ENCODE measurements around the gene ADAMTS4.

ADAMTS4 gene

DNA sequence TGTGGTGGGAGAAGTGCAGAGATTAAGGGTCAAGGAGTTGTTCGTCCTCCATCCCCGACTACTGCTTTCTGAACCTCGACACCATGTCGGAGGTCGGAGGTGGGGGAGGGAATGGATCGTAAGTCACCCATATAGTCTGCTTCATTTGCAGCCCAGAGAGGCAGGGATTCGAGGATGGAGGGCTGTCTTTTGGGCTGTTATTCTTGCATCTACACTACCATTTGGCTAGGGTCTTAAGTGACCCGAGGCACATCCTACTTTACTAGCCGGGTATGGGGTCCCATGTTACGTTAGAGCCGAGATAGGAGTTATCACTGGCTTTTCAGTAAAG is 39.0 kb downstream of the ADAMTS4 start:
- no peaks in the 10 kb centered on the region for H3K9me3 Mint-ChIP-seq
- H3K27me3 Mint-ChIP-seq (ENCODE audit: low read depth): no peaks in the 10 kb centered on the region
- H3K4me3 Mint-ChIP-seq: peak overlapping the region; percentile 91 to 96 (median 92)
- H3K4me1 Mint-ChIP-seq: peaks cover 54% of the 10 kb centered on the region
- H3K36me3 Mint-ChIP-seq (ENCODE audit: low read depth): peaks cover 68% of the 10 kb centered on the region
- TF ChIP-seq, protein P1, sequence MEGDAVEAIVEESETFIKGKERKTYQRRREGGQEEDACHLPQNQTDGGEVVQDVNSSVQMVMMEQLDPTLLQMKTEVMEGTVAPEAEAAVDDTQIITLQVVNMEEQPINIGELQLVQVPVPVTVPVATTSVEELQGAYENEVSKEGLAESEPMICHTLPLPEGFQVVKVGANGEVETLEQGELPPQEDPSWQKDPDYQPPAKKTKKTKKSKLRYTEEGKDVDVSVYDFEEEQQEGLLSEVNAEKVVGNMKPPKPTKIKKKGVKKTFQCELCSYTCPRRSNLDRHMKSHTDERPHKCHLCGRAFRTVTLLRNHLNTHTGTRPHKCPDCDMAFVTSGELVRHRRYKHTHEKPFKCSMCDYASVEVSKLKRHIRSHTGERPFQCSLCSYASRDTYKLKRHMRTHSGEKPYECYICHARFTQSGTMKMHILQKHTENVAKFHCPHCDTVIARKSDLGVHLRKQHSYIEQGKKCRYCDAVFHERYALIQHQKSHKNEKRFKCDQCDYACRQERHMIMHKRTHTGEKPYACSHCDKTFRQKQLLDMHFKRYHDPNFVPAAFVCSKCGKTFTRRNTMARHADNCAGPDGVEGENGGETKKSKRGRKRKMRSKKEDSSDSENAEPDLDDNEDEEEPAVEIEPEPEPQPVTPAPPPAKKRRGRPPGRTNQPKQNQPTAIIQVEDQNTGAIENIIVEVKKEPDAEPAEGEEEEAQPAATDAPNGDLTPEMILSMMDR (IDR thresholded peaks at IDR 0.05; ENCODE audit: unreplicated experiment in 3 of 3): no peak
- peak overlapping the region; percentile 88 to 95 (median 91) for H3K27ac Mint-ChIP-seq

DNA sequence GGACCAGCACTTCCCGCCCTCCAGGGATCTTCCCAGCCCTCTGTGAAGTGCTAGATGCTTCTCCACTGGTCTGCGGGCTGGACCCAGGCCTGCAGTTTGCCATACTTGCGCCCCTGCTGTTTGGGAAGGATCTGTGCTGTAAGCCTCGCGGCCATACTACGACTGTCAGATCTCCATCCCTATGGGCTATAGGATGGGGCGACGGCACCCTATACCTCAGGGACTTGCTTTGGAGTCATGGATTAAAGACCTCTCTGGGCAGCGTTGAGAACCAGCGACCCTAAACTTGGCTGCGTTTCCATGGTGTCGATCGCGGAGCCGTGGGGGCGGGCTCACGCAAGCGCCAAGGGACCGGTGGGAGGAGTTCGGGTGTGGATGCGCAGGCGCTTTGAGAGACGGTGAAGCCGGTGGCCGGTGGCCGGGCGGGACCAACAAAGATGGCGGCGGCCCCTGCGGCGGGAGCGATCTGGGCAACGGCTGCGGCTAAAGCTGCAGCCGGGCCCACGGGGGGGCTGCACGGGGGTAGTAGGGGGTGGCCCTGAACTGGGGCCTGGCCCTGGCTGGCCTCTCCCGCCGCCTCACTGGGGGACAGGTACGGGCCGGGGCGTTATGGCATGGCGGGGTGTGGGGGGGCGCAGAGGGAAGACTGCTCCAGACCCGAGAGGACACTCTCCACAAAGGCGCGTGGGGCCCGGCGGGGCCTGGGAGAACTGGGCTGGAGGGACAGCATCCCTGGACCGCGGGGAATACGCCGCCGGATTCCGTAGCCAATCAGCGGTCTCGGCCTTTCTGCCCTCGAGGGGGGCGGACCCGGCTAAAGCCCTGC is 39.6 kb downstream of the ADAMTS4 start, which contains the start of gene USP21:
USP21 (plus strand) TSS at position 414 of the 826 bp plus-strand sequence. CDS start 1,141 bp downstream, outside the sequence.
- Mint-ChIP-seq H3K4me1 (peaks cover 55% of the 10 kb centered on the region), H3K27ac (peak within 1 kb of the TSS; percentile 88 to 95 (median 91)), H3K4me3 (peak within 1 kb of the TSS; percentile 91 to 96 (median 92)), H3K9me3 (no peaks in the 10 kb centered on the region), H3K36me3 (ENCODE audit: low read depth) (peaks cover 66% of the 10 kb centered on the region), H3K27me3 (ENCODE audit: low read depth) (no peaks in the 10 kb centered on the region)
- TF ChIP-seq, protein P1 (IDR thresholded peaks at IDR 0.05; ENCODE audit: unreplicated experiment in 3 of 3): peak; percentile 13 to 35 (median 25)

DNA sequence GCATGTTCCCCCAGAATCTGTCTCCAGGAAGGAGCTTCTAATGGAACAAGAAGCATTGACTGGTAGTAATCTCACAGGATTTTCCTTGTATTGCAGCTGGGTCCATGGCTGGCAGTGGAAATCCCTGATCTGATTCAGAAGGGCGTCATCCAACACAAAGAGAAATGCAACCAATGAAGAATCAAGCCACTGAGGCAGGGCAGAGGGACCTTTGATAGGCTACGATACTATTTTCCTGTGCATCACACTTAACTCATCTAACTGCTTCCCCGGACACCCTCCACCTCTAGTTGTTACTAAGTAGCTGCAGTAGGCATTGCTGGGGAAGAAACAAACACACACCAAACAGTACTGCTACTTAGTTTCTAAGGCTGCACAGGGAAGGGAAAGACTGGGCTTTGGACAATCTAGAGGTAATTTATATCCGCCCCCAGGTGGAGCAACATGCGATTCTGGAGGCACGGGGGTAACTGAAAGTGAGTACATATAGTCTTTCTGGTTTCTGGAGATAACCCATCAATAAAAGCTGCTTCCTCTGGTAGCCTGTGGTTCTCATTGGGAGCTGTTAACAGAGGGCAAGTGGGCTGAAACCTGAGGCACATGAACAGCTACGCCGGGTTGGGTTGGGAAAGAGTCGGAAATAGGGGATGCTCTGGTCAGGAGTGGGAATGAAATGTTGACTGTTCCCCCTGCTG is 40.4 kb downstream of the ADAMTS4 start:
- H3K4me3 Mint-ChIP-seq: peak overlapping the region; percentile 91 to 96 (median 92)
- peaks cover 59% of the 10 kb centered on the region for H3K36me3 Mint-ChIP-seq (ENCODE audit: low read depth)
- no peaks in the 10 kb centered on the region for H3K27me3 Mint-ChIP-seq (ENCODE audit: low read depth)
- H3K4me1 Mint-ChIP-seq: peaks cover 57% of the 10 kb centered on the region
- no peaks in the 10 kb centered on the region for H3K9me3 Mint-ChIP-seq
- TF ChIP-seq, protein P1 (IDR thresholded peaks at IDR 0.05; ENCODE audit: unreplicated experiment in 3 of 3): no peak
- peak overlapping the region; percentile 88 to 95 (median 91) for H3K27ac Mint-ChIP-seq

DNA sequence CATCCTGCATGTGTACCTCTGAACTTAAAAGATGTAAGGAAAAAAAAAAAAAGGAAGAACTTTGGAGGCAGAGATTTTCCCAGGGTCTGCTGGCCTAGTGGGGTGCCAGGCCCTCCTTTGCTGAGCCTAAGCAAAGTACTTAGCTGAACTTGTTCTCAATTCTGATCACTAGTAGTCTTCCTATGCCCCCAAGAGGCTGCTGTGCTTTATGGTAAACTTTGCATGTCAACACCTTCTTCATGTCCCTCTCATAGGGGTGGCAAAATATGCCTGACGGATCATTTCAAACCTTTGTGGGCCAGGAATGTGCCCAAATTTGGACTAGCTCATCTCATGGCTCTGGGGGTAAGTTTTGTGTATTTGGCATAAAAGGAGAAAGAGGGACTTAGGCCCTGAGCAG is 41.0 kb downstream of the ADAMTS4 start:
- Mint-ChIP-seq H3K4me1 (peaks cover 56% of the 10 kb centered on the region), H3K27ac (peak overlapping the region; percentile 88 to 95 (median 91)), H3K4me3 (peak overlapping the region; percentile 91 to 96 (median 92)), H3K36me3 (ENCODE audit: low read depth) (peaks cover 53% of the 10 kb centered on the region), H3K9me3 (no peaks in the 10 kb centered on the region), H3K27me3 (ENCODE audit: low read depth) (no peaks in the 10 kb centered on the region)
- TF ChIP-seq, protein P1 (IDR thresholded peaks at IDR 0.05; ENCODE audit: unreplicated experiment in 3 of 3): no peak

DNA sequence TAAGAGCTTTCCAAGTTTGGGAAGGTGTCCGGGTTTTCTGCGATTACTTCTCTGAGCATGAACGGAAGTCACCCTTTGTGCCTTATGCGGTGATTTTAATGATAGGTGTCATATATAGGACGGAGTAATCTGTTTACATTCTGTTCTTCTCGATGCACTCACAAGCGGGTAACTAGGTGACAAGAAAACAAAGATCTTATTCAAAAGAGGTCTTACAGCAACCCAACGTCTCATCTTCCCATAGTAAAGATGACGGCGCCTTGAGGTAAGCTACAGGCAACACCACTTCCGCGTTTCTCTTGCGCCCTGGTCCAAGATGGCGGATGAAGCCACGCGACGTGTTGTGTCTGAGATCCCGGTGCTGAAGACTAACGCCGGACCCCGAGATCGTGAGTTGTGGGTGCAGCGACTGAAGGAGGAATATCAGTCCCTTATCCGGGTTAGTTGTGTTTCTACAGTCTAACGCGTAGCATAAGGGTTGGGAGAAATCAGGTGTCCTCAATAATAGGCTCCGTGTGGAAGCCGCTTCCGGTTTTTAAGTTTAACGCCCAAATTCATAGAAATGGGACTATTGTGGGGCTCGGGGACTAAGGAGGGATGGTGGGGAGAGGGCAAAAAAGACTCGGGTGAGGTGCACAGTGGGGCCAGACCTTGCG is 45.0 kb downstream of the ADAMTS4 start, which contains the start of gene UFC1:
UFC1 (plus strand) TSS at position 297 of the 656 bp plus-strand sequence; CDS start at position 317, 20 bp downstream.
- Mint-ChIP-seq H3K9me3 (no peaks in the 10 kb centered on the region), H3K27me3 (ENCODE audit: low read depth) (no peaks in the 10 kb centered on the region)

More for the DNA sequence above, 45.0 kb downstream of the ADAMTS4 start, which contains the start of gene UFC1:
- TF ChIP-seq, protein P1 (IDR thresholded peaks at IDR 0.05; ENCODE audit: unreplicated experiment in 3 of 3): no peak
- Mint-ChIP-seq H3K4me3 (peak within 1 kb of the TSS; percentile 91 to 98 (median 98)), H3K27ac (peak within 1 kb of the TSS; percentile 99 to 100 (median 100)), H3K36me3 (ENCODE audit: low read depth) (peaks cover 28% of the 10 kb centered on the region), H3K4me1 (peaks cover 23% of the 10 kb centered on the region)
